ENCODE measurements around the gene GID8. TPM values are rescaled to one million over a fixed set of nuclear protein-coding genes. Genes with fewer than 3 reads are reported as not detected.

GID8 gene
- total and polyA plus RNA-seq, 9 of the 15 experiments (the other 6 are each of a cell fraction or from before 2014, with no cell fraction given), result 7.5 to 31.6 (median 22.2) TPM

GRCh38 chr20:62900052-62900691 lies 37.8 kb upstream of the GID8 start (continued):
- TF ChIP-seq REST (IDR thresholded peaks at IDR 0.05; ENCODE audit: borderline replicate concordance) (peak; percentile 68), REST (CRISPR knock-in tag; IDR thresholded peaks at IDR 0.05; ENCODE audit: low read depth) (no peak), NRF1 (conservative IDR thresholded peaks at IDR 0.05 in 1 of 2, IDR thresholded peaks at IDR 0.05 in 1 of 2) (no peak), NFRKB (IDR thresholded peaks at IDR 0.05; ENCODE audit: low read depth) (no peak), OTX1 (CRISPR knock-in tag; IDR thresholded peaks at IDR 0.05) (no peak), ZBTB2 (IDR thresholded peaks at IDR 0.05) (no peak), ZNF133 (CRISPR knock-in tag; IDR thresholded peaks at IDR 0.05) (no peak), POLR2H (tag; IDR thresholded peaks at IDR 0.05; ENCODE audit: low read depth) (no peak), POLR2AphosphoS2 (IDR thresholded peaks at IDR 0.05; ENCODE audit: low read length) (peak; percentile 98), HSF4 (CRISPR knock-in tag; IDR thresholded peaks at IDR 0.05; ENCODE audit: borderline replicate concordance) (no peak), ZNF77 (CRISPR knock-in tag; IDR thresholded peaks at IDR 0.05) (no peak), ZC3H8 (IDR thresholded peaks at IDR 0.05) (no peak), ID3 (CRISPR knock-in tag; IDR thresholded peaks at IDR 0.05) (no peak), ID3 (tag; IDR thresholded peaks at IDR 0.05) (no peak), ZNF444 (CRISPR knock-in tag; IDR thresholded peaks at IDR 0.05) (no peak), WHSC1 (IDR thresholded peaks at IDR 0.05; ENCODE audit: low read length) (no peak), CBX3 (IDR thresholded peaks at IDR 0.05; ENCODE audit: borderline replicate concordance in 1 of 2, low read length in 2 of 2) (no peak), ZNF224 (CRISPR knock-in tag; IDR thresholded peaks at IDR 0.05) (no peak)
- TF ChIP-seq, protein P1, sequence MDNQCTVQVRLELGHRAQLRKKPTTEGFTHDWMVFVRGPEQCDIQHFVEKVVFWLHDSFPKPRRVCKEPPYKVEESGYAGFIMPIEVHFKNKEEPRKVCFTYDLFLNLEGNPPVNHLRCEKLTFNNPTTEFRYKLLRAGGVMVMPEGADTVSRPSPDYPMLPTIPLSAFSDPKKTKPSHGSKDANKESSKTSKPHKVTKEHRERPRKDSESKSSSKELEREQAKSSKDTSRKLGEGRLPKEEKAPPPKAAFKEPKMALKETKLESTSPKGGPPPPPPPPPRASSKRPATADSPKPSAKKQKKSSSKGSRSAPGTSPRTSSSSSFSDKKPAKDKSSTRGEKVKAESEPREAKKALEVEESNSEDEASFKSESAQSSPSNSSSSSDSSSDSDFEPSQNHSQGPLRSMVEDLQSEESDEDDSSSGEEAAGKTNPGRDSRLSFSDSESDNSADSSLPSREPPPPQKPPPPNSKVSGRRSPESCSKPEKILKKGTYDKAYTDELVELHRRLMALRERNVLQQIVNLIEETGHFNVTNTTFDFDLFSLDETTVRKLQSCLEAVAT (IDR thresholded peaks at IDR 0.05), result no peak
